IMR-90 (cell line): Measurements from ENCODE around the gene RAN.

ENCODE experiments used
- BHLHE40 ChIP-seq: fragments of 150-350 bp; IDR thresholded peaks from 2 replicates; pipeline ENCODE4 v1.6.1; 2016; ENCODE audit warnings: mild to moderate bottlenecking, low read depth, low read length
- CEBPB ChIP-seq: IDR thresholded peaks from 2 replicates; pipeline ENCODE4 v1.6.1; 2012; ENCODE audit warnings: low read depth, low read length, improper control_type of control experiment
- CHD1 ChIP-seq: IDR thresholded peaks from 2 replicates; pipeline ENCODE4 v1.6.1; 2012; ENCODE audit warnings: low read depth, low read length, improper control_type of control experiment
- FOS ChIP-seq: fragments of 150-350 bp; IDR thresholded peaks from 2 replicates; pipeline ENCODE4 v1.6.1; 2016; ENCODE audit warnings: low read depth, low read length
- MAFK ChIP-seq: IDR thresholded peaks from 2 replicates; pipeline ENCODE4 v1.6.1; 2012; ENCODE audit warnings: low read depth, low read length, improper control_type of control experiment
- NFE2L2 ChIP-seq: fragments of 150-350 bp; IDR thresholded peaks from 2 replicates; pipeline ENCODE4 v1.6.1; 2016; ENCODE audit warnings: low read depth, mild to moderate bottlenecking, low read length
- POLR2A ChIP-seq: IDR thresholded peaks from 2 replicates; pipeline ENCODE4 v1.6.1; 2012; ENCODE audit warnings: mild to moderate bottlenecking, low read depth, low read length
- RCOR1 ChIP-seq: IDR thresholded peaks from 2 replicates; pipeline ENCODE4 v1.6.1; 2012; ENCODE audit warnings: mild to moderate bottlenecking, low read length, improper control_type of control experiment; ENCODE audit not compliant: insufficient replicate concordance
- RFX5 ChIP-seq: IDR thresholded peaks from 2 replicates; pipeline ENCODE4 v1.8.0; 2012; ENCODE audit warnings: low read depth, mild to moderate bottlenecking, low read length, moderate library complexity
- TF ChIP-seq, protein P1 (sequence below): conservative IDR thresholded peaks from 2 replicates; pipeline ENCODE4 v1.5.1; 2012; ENCODE audit warnings: mild to moderate bottlenecking, low read depth, low read length, improper control_type of control experiment
- TF ChIP-seq, protein P2 (sequence below): fragments of 150-350 bp; IDR thresholded peaks from 2 replicates; pipeline ENCODE4 v1.6.1; 2016; ENCODE audit warnings: low read depth, mild to moderate bottlenecking, low read length, moderate library complexity, borderline replicate concordance

DNA sequence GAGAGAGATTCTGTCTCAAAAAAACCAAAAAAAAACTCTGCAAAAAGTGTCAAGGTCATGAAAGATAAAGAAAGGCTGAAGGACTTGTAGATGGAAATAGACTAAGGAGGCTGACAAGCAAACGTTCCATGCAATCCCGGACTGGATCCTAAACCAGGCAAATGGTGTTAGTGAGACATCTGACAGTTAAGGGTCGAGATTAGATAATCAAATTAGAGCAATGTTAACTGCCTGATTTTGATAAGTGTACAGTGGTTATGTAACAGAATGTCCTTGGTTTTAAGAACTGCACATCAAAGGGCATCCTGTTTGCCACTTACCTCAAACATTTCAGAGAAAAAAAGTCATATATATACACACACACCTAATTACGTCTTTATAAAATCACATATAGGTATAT, 3.5 kb upstream of the RAN start:
- TF ChIP-seq, protein P1, sequence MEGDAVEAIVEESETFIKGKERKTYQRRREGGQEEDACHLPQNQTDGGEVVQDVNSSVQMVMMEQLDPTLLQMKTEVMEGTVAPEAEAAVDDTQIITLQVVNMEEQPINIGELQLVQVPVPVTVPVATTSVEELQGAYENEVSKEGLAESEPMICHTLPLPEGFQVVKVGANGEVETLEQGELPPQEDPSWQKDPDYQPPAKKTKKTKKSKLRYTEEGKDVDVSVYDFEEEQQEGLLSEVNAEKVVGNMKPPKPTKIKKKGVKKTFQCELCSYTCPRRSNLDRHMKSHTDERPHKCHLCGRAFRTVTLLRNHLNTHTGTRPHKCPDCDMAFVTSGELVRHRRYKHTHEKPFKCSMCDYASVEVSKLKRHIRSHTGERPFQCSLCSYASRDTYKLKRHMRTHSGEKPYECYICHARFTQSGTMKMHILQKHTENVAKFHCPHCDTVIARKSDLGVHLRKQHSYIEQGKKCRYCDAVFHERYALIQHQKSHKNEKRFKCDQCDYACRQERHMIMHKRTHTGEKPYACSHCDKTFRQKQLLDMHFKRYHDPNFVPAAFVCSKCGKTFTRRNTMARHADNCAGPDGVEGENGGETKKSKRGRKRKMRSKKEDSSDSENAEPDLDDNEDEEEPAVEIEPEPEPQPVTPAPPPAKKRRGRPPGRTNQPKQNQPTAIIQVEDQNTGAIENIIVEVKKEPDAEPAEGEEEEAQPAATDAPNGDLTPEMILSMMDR, result no peak
- no peak for TF ChIP-seq NFE2L2
- TF ChIP-seq POLR2A, result no peak
- no peak for TF ChIP-seq BHLHE40
- TF ChIP-seq RCOR1, result no peak
- no peak for TF ChIP-seq CHD1
- no peak for TF ChIP-seq RFX5
- TF ChIP-seq, protein P2, sequence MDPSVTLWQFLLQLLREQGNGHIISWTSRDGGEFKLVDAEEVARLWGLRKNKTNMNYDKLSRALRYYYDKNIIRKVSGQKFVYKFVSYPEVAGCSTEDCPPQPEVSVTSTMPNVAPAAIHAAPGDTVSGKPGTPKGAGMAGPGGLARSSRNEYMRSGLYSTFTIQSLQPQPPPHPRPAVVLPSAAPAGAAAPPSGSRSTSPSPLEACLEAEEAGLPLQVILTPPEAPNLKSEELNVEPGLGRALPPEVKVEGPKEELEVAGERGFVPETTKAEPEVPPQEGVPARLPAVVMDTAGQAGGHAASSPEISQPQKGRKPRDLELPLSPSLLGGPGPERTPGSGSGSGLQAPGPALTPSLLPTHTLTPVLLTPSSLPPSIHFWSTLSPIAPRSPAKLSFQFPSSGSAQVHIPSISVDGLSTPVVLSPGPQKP, result no peak
- TF ChIP-seq MAFK, result no peak
- TF ChIP-seq CEBPB, result no peak
- no peak for TF ChIP-seq FOS
